ENCODE data around the gene ZNF574. TPM values are rescaled to one million over a fixed set of nuclear protein-coding genes. Genes with fewer than 3 reads are reported as not detected.

The ZNF574 gene
- total and polyA plus RNA-seq, 2 of the 8 experiments (the other 6 are each of a cell fraction or from before 2014, with no cell fraction given) = 27.0 to 38.8 TPM

GRCh38 chr19:42130254-42130573 is 54.2 kb downstream of the ZNF574 start:
- Histone ChIP-seq H3K23ac (ENCODE audit: insufficient read length) (no peak overlapping the region), H3K36me3 (ENCODE audit: control insufficient read depth in 2 of 4, insufficient read depth in 4 of 4, low read length in 3 of 4) (no peaks in the 10 kb centered on the region), H3K4me3 (ENCODE audit: extremely low read depth in 1 of 4, insufficient read depth in 2 of 4, low read depth in 3 of 4, low read length in 4 of 4) (no peak overlapping the region), H3K79me1 (ENCODE audit: low read depth, low read length) (no peaks in the 10 kb centered on the region), H3K79me2 (ENCODE audit: control insufficient read depth in 1 of 2, insufficient read depth in 2 of 2, low read length in 2 of 2) (no peaks in the 10 kb centered on the region), H3K9me3 (ENCODE audit: insufficient read depth in 2 of 2, low read depth in 1 of 2, low read length in 1 of 2) (no peaks in the 10 kb centered on the region), H3K9ac (replicated peaks in 1 of 4; ENCODE audit: extremely low read depth in 1 of 4, low read depth in 3 of 4, low read length in 3 of 4) (no peak overlapping the region; a peak in 1 of 7 replicates), H3K4me2 (ENCODE audit: insufficient read depth in 1 of 2, low read depth in 2 of 2, low read length in 2 of 2) (no peak overlapping the region), H4K20me1 (replicated peaks in 1 of 2; ENCODE audit: control insufficient read depth in 1 of 2, insufficient read depth in 2 of 2, low read length in 2 of 2) (peaks cover 0 to 2% of the 10 kb centered on the region in 2 experiments), H3K4ac (replicated peaks; ENCODE audit: insufficient read length, low read depth, low read length) (peak overlapping the region; percentile 42), H4K91ac (replicated peaks; ENCODE audit: insufficient read length, low read length) (peak overlapping the region; percentile 89), H2BK12ac (ENCODE audit: low read depth, low read length) (peak overlapping the region; percentile 87; the same call in 1 of the 2 replicates), H4K5ac (ENCODE audit: insufficient read length, low read depth, low read length) (no peak overlapping the region), H4K8ac (ENCODE audit: extremely low read depth, insufficient read depth, low read length) (no peak overlapping the region), H3K27ac (ENCODE audit: low read depth, low read length) (no peak overlapping the region), H3K56ac (replicated peaks; ENCODE audit: insufficient read length, low read depth, low read length) (no peak overlapping the region), H2BK5ac (ENCODE audit: low read depth, low read length) (no peak overlapping the region), H2BK20ac (ENCODE audit: low read length) (peak overlapping the region; percentile 61; the same call in 1 of the 2 replicates), H3K18ac (ENCODE audit: extremely low read depth, low read length) (no peak overlapping the region), H3K4me1 (replicated peaks in 1 of 4; ENCODE audit: control insufficient read depth in 3 of 4, insufficient read depth in 4 of 4, low read length in 3 of 4) (peaks cover 3 to 12% (median 10%) of the 10 kb centered on the region in 4 experiments; a peak in 6 of 7 replicates), H2BK15ac (ENCODE audit: low read length) (peak overlapping the region; percentile 94), H3K27me3 (replicated peaks in 1 of 4; ENCODE audit: control insufficient read depth in 3 of 4, extremely low read depth in 1 of 4, insufficient read depth in 3 of 4, low read length in 3 of 4) (peaks cover 0 to 17% (median 8%) of the 10 kb centered on the region in 4 experiments; a peak in 5 of 7 replicates), H2AFZ (ENCODE audit: low read length) (no peak overlapping the region), H3K14ac (ENCODE audit: insufficient read length) (no peak overlapping the region), H2AK5ac (ENCODE audit: low read depth, low read length) (peak overlapping the region; percentile 96), H3K23me2 (ENCODE audit: low read depth, low read length) (peaks cover 3% of the 10 kb centered on the region; the same call in 1 of the 2 replicates), H2BK120ac (replicated peaks; ENCODE audit: low read depth, low read length) (no peak overlapping the region)
- no peak for TF ChIP-seq POLR2A (IDR thresholded peaks at IDR 0.05; ENCODE audit: control extremely low read depth in 1 of 2, low read depth in 2 of 2, low read length in 2 of 2)
- no peak for TF ChIP-seq CHD2 (IDR thresholded peaks at IDR 0.05; ENCODE audit: low read length)
- TF ChIP-seq USF2 (IDR thresholded peaks at IDR 0.05; ENCODE audit: low read length) = no peak
- ChIA-PET POLR2A (ENCODE audit: partially characterized antibody) (no interaction called here), CTCF (ENCODE audit: partially characterized antibody) (interaction anchor here (1.1 to 3.8 kb wide), 3 partner anchors 10 to 21 kb away, joined by 5 to 33 read pairs (median 5); no protein-coding TSS in a partner anchor)
- FAIRE-seq = no peak
- no peak for DNase-seq (ENCODE audit: low read depth in 1 of 2, low spot score in 2 of 2)

Other genes with a start within 250 kb of the ZNF574 start
- gene LYPD4, start 231.5 kb upstream of the ZNF574 start, total RNA-seq (2021; fragmentation: NEBNext Ultra II Directional; extraction: Animal tissue kit (Norgen Biotek cat#: 25700)) = not detected in 2 replicates
- gene LYPD4, start 231.5 kb upstream of the ZNF574 start, polyA plus RNA-seq (2011; rRNA removed) = 0.06 TPM in 1 of 2 replicates, not detected in the other
- not detected in 2 replicates for gene DMRTC2, start 231.1 kb upstream of the ZNF574 start, total RNA-seq (2021; fragmentation: NEBNext Ultra II Directional; extraction: Animal tissue kit (Norgen Biotek cat#: 25700))
- gene DMRTC2, start 231.1 kb upstream of the ZNF574 start, polyA plus RNA-seq (2011; rRNA removed) = not detected in 2 replicates
- 2,817 and 2,831 TPM in 2 replicates for gene RPS19, start 215.9 kb upstream of the ZNF574 start, total RNA-seq (2021; fragmentation: NEBNext Ultra II Directional; extraction: Animal tissue kit (Norgen Biotek cat#: 25700))
- 5,751 and 9,112 TPM in 2 replicates for gene RPS19, start 215.9 kb upstream of the ZNF574 start, polyA plus RNA-seq (2011; rRNA removed)
- 0.54 TPM in 1 of 2 replicates, not detected in the other for gene CD79A, start 198.9 kb upstream of the ZNF574 start, total RNA-seq (2021; fragmentation: NEBNext Ultra II Directional; extraction: Animal tissue kit (Norgen Biotek cat#: 25700))
- gene CD79A, start 198.9 kb upstream of the ZNF574 start, polyA plus RNA-seq (2011; rRNA removed) = 0.77 and 0.83 TPM in 2 replicates
- gene ARHGEF1, start 193.0 kb upstream of the ZNF574 start, total RNA-seq (2021; fragmentation: NEBNext Ultra II Directional; extraction: Animal tissue kit (Norgen Biotek cat#: 25700)) = 49.0 and 54.6 TPM in 2 replicates
- 23.0 and 41.1 TPM in 2 replicates for gene ARHGEF1, start 193.0 kb upstream of the ZNF574 start, polyA plus RNA-seq (2011; rRNA removed)
- gene ERFL, start 147.7 kb upstream of the ZNF574 start, total RNA-seq (2021; fragmentation: NEBNext Ultra II Directional; extraction: Animal tissue kit (Norgen Biotek cat#: 25700)) = not detected in 2 replicates
- 0.08 and 0.12 TPM in 2 replicates for gene ERFL, start 147.7 kb upstream of the ZNF574 start, polyA plus RNA-seq (2011; rRNA removed)
- 123 and 124 TPM in 2 replicates for gene RABAC1, start 116.8 kb upstream of the ZNF574 start, total RNA-seq (2021; fragmentation: NEBNext Ultra II Directional; extraction: Animal tissue kit (Norgen Biotek cat#: 25700))
- 439 and 585 TPM in 2 replicates for gene RABAC1, start 116.8 kb upstream of the ZNF574 start, polyA plus RNA-seq (2011; rRNA removed)
- 35.8 and 41.2 TPM in 2 replicates for gene ATP1A3, start 81.9 kb upstream of the ZNF574 start, total RNA-seq (2021; fragmentation: NEBNext Ultra II Directional; extraction: Animal tissue kit (Norgen Biotek cat#: 25700))
- 11.1 and 19.2 TPM in 2 replicates for gene ATP1A3, start 81.9 kb upstream of the ZNF574 start, polyA plus RNA-seq (2011; rRNA removed)
- gene GRIK5, start 6.0 kb upstream of the ZNF574 start, total RNA-seq (2021; fragmentation: NEBNext Ultra II Directional; extraction: Animal tissue kit (Norgen Biotek cat#: 25700)) = 42.9 and 45.1 TPM in 2 replicates
- 17.8 and 25.3 TPM in 2 replicates for gene GRIK5, start 6.0 kb upstream of the ZNF574 start, polyA plus RNA-seq (2011; rRNA removed)
- 6.1 and 7.2 TPM in 2 replicates for gene POU2F2, start 56.3 kb downstream of the ZNF574 start, total RNA-seq (2021; fragmentation: NEBNext Ultra II Directional; extraction: Animal tissue kit (Norgen Biotek cat#: 25700))
- gene POU2F2, start 56.3 kb downstream of the ZNF574 start, polyA plus RNA-seq (2011; rRNA removed) = 5.0 and 7.3 TPM in 2 replicates
- 32.6 and 37.8 TPM in 2 replicates for gene DEDD2, start 141.5 kb downstream of the ZNF574 start, total RNA-seq (2021; fragmentation: NEBNext Ultra II Directional; extraction: Animal tissue kit (Norgen Biotek cat#: 25700))
- 65.0 and 74.3 TPM in 2 replicates for gene DEDD2, start 141.5 kb downstream of the ZNF574 start, polyA plus RNA-seq (2011; rRNA removed)
- gene ZNF526, start 144.1 kb downstream of the ZNF574 start, total RNA-seq (2021; fragmentation: NEBNext Ultra II Directional; extraction: Animal tissue kit (Norgen Biotek cat#: 25700)) = 13.5 and 14.1 TPM in 2 replicates
- gene ZNF526, start 144.1 kb downstream of the ZNF574 start, polyA plus RNA-seq (2011; rRNA removed) = 8.4 and 10.0 TPM in 2 replicates
- 54.9 and 55.3 TPM in 2 replicates for gene GSK3A, start 166.4 kb downstream of the ZNF574 start, total RNA-seq (2021; fragmentation: NEBNext Ultra II Directional; extraction: Animal tissue kit (Norgen Biotek cat#: 25700))
- gene GSK3A, start 166.4 kb downstream of the ZNF574 start, polyA plus RNA-seq (2011; rRNA removed) = 84.0 and 89.0 TPM in 2 replicates
- gene ERF, start 179.0 kb downstream of the ZNF574 start, total RNA-seq (2021; fragmentation: NEBNext Ultra II Directional; extraction: Animal tissue kit (Norgen Biotek cat#: 25700)) = 62.7 and 73.9 TPM in 2 replicates
- 43.7 and 67.6 TPM in 2 replicates for gene ERF, start 179.0 kb downstream of the ZNF574 start, polyA plus RNA-seq (2011; rRNA removed)
- gene CIC, start 193.1 kb downstream of the ZNF574 start, total RNA-seq (2021; fragmentation: NEBNext Ultra II Directional; extraction: Animal tissue kit (Norgen Biotek cat#: 25700)) = 43.6 and 48.4 TPM in 2 replicates
- gene CIC, start 193.1 kb downstream of the ZNF574 start, polyA plus RNA-seq (2011; rRNA removed) = 13.2 and 23.1 TPM in 2 replicates
- gene PRR19, start 226.0 kb downstream of the ZNF574 start, total RNA-seq (2021; fragmentation: NEBNext Ultra II Directional; extraction: Animal tissue kit (Norgen Biotek cat#: 25700)) = 6.7 and 7.2 TPM in 2 replicates
- 7.5 and 8.9 TPM in 2 replicates for gene PRR19, start 226.0 kb downstream of the ZNF574 start, polyA plus RNA-seq (2011; rRNA removed)
- 124 and 132 TPM in 2 replicates for gene PAFAH1B3, start 226.5 kb downstream of the ZNF574 start, total RNA-seq (2021; fragmentation: NEBNext Ultra II Directional; extraction: Animal tissue kit (Norgen Biotek cat#: 25700))
- 248 and 294 TPM in 2 replicates for gene PAFAH1B3, start 226.5 kb downstream of the ZNF574 start, polyA plus RNA-seq (2011; rRNA removed)
- gene TMEM145, start 237.1 kb downstream of the ZNF574 start, total RNA-seq (2021; fragmentation: NEBNext Ultra II Directional; extraction: Animal tissue kit (Norgen Biotek cat#: 25700)) = 4.7 and 5.0 TPM in 2 replicates
- gene TMEM145, start 237.1 kb downstream of the ZNF574 start, polyA plus RNA-seq (2011; rRNA removed) = 2.3 and 4.5 TPM in 2 replicates
- gene MEGF8, start 249.5 kb downstream of the ZNF574 start, total RNA-seq (2021; fragmentation: NEBNext Ultra II Directional; extraction: Animal tissue kit (Norgen Biotek cat#: 25700)) = 22.3 and 23.7 TPM in 2 replicates
- 13.0 and 22.9 TPM in 2 replicates for gene MEGF8, start 249.5 kb downstream of the ZNF574 start, polyA plus RNA-seq (2011; rRNA removed)